Neural crest cell (in vitro differentiated cells): ENCODE data around the gene TRIM71. TPM values are rescaled to one million over a fixed set of nuclear protein-coding genes. Genes with fewer than 3 reads are reported as not detected.

Experiments used
- DNase-seq: peaks from one replicate; pipeline ENCODE4 v3.0.0; 2021; ENCODE audit warnings: low read depth, mixed read lengths, low spot score
- H3K27ac Mint-ChIP-seq: one replicate; pipeline ENCODE4 v1.8.0; 2021; ENCODE audit warnings: mild to moderate bottlenecking, mixed read lengths; ENCODE audit not compliant: unreplicated experiment
- H3K27me3 Mint-ChIP-seq: 2 replicates; pipeline ENCODE4 v1.8.0; 2021; ENCODE audit warnings: low read depth, mild to moderate bottlenecking, mixed read lengths
- H3K36me3 Mint-ChIP-seq: 2 replicates; pipeline ENCODE4 v1.8.0; 2021; ENCODE audit warnings: low read depth, mild to moderate bottlenecking, mixed read lengths
- H3K4me1 Mint-ChIP-seq: 2 replicates; pipeline ENCODE4 v1.8.0; 2021; ENCODE audit warnings: mixed read lengths
- H3K4me3 Mint-ChIP-seq: one replicate; pipeline ENCODE4 v1.8.0; 2021; ENCODE audit warnings: mild to moderate bottlenecking, mixed read lengths
- H3K9me3 Mint-ChIP-seq: 2 replicates; pipeline ENCODE4 v1.8.0; 2021; ENCODE audit warnings: mixed read lengths
- CTCF ChIP-seq: fragments of 200-600 bp; sonication (generic); conservative IDR thresholded peaks from 2 replicates; pipeline ENCODE4 v1.5.0; 2021; ENCODE audit warnings: antibody characterized with exemption, mild to moderate bottlenecking
- total RNA-seq: library from RNA; stranded (reverse); gene quantifications from 2 replicates; pipeline ENCODE4 v1.2.1, GENCODE V29; 2021

Gene TRIM71
- total RNA-seq, 1 donor from 2014 or later = 92.4 TPM

- H3K36me3 Mint-ChIP-seq = no peaks in the 10 kb centered on the region
- H3K27me3 Mint-ChIP-seq = peaks cover 3% of the 10 kb centered on the region
- no peak for DNase-seq
- H3K4me1 Mint-ChIP-seq = peaks cover 32% of the 10 kb centered on the region
- no peak overlapping the region for H3K27ac Mint-ChIP-seq
- no peak for TF ChIP-seq CTCF
- no peaks in the 10 kb centered on the region for H3K9me3 Mint-ChIP-seq
- H3K4me3 Mint-ChIP-seq = peak overlapping the region; percentile 92
These were observed 4.6 kb upstream of the TRIM71 start for GRCh38 chr3:32813180-32813579.

GRCh38 chr3:32814361-32814760 is 3.4 kb upstream of the TRIM71 start:
- TF ChIP-seq CTCF = no peak
- Mint-ChIP-seq H3K4me3 (peak overlapping the region; percentile 92), H3K4me1 (peaks cover 38% of the 10 kb centered on the region), H3K9me3 (no peaks in the 10 kb centered on the region), H3K36me3 (peaks cover 7% of the 10 kb centered on the region), H3K27me3 (peaks cover 9% of the 10 kb centered on the region), H3K27ac (peak overlapping the region; percentile 95)
- no peak for DNase-seq

GRCh38 chr3:32815841-32816438 is 1.9 kb upstream of the TRIM71 start:
- Mint-ChIP-seq H3K4me1 (peaks cover 53% of the 10 kb centered on the region), H3K4me3 (peak overlapping the region; percentile 92), H3K9me3 (no peaks in the 10 kb centered on the region), H3K36me3 (peaks cover 16% of the 10 kb centered on the region), H3K27ac (peak overlapping the region; percentile 98), H3K27me3 (peaks cover 10% of the 10 kb centered on the region)
- no peak for TF ChIP-seq CTCF
- DNase-seq = peak; percentile 41

- Mint-ChIP-seq H3K9me3 (no peaks in the 10 kb centered on the region), H3K4me1 (peaks cover 61% of the 10 kb centered on the region), H3K27ac (peak overlapping the region; percentile 98), H3K27me3 (peaks cover 13% of the 10 kb centered on the region), H3K4me3 (peak overlapping the region; percentile 92), H3K36me3 (peaks cover 19% of the 10 kb centered on the region)
- no peak for TF ChIP-seq CTCF
- peak; percentile 71 for DNase-seq
These were observed 1.1 kb upstream of the TRIM71 start for GRCh38 chr3:32816439-32817256.

- Mint-ChIP-seq H3K4me1 (peaks cover 66% of the 10 kb centered on the region), H3K27me3 (peaks cover 13% of the 10 kb centered on the region), H3K4me3 (peak overlapping the region; percentile 94), H3K27ac (peak overlapping the region; percentile 89), H3K9me3 (no peaks in the 10 kb centered on the region), H3K36me3 (peaks cover 21% of the 10 kb centered on the region)
- no peak for TF ChIP-seq CTCF
- DNase-seq = peak; percentile 43
These were observed 590 bp upstream of the TRIM71 start for GRCh38 chr3:32817257-32817557.
